Keratinocyte (primary cell): Measurements from ENCODE around the gene THSD7B.

Experiments
- EZH2 ChIP-seq: IDR thresholded peaks from one replicate; pipeline ENCODE4 v1.6.1; 2012; ENCODE audit warnings: inconsistent platforms, mild to moderate bottlenecking, low read length, moderate library complexity
- TF ChIP-seq, protein P1 (sequence below), 3 experiments: IDR thresholded peaks in 1 of 3; conservative IDR thresholded peaks in 1 of 3; optimal IDR thresholded peaks in 1 of 3; 2 replicates in 2 of 3; 3 replicates in 1 of 3; pipeline versions ENCODE3 to v1.5.1; 2011; ENCODE audit warnings: low read length in 3 of 3, mild to moderate bottlenecking in 3 of 3, moderate library complexity in 2 of 3, control low read depth in 1 of 3, inconsistent platforms in 1 of 3; ENCODE audit not compliant: insufficient read depth in 2 of 3; ENCODE audit errors: extremely low read depth in 1 of 3

GRCh38 chr2:137380610-137381009 is 615.3 kb downstream of the THSD7B start:
- TF ChIP-seq, protein P1, sequence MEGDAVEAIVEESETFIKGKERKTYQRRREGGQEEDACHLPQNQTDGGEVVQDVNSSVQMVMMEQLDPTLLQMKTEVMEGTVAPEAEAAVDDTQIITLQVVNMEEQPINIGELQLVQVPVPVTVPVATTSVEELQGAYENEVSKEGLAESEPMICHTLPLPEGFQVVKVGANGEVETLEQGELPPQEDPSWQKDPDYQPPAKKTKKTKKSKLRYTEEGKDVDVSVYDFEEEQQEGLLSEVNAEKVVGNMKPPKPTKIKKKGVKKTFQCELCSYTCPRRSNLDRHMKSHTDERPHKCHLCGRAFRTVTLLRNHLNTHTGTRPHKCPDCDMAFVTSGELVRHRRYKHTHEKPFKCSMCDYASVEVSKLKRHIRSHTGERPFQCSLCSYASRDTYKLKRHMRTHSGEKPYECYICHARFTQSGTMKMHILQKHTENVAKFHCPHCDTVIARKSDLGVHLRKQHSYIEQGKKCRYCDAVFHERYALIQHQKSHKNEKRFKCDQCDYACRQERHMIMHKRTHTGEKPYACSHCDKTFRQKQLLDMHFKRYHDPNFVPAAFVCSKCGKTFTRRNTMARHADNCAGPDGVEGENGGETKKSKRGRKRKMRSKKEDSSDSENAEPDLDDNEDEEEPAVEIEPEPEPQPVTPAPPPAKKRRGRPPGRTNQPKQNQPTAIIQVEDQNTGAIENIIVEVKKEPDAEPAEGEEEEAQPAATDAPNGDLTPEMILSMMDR (optimal IDR thresholded peaks at IDR 0.05 in 1 of 3, IDR thresholded peaks at IDR 0.05 in 1 of 3, conservative IDR thresholded peaks at IDR 0.05 in 1 of 3; ENCODE audit: extremely low read depth in 1 of 3, insufficient read depth in 2 of 3, low read length in 3 of 3) = no peak
- TF ChIP-seq EZH2 = no peak
